Right lobe of liver (tissue), 6 donors: ENCODE results near the gene ATP12A. TPM values are rescaled to one million over a fixed set of nuclear protein-coding genes. Genes with fewer than 3 reads are reported as not detected.

Source experiments
- ATAC-seq, 4 donors: fragments of 200-7000 bp; cut with Tn5 transposase; one replicate each; pipeline ENCODE4 v1.9.1; 2020; ENCODE audit warnings: mild to moderate bottlenecking in 4 of 4, moderate library complexity in 4 of 4
- DNase-seq, 3 donors: peaks; one replicate each; pipeline ENCODE4 v3.0.0-alpha.2; 2020
- H3K27ac ChIP-seq, 3 donors: fragments of 200-600 bp; one replicate each; pipeline ENCODE4 v1.8.0; 2022
- H3K27me3 ChIP-seq, 2 donors: fragments of 200-600 bp; one replicate each; pipeline ENCODE4 v1.8.0; 2022
- H3K36me3 ChIP-seq, 4 donors: fragments of 200-600 bp; sonication (generic) in 1 of 4; one replicate each; pipeline versions ENCODE4 v1.5.1 to v1.8.0; 2017 to 2022; ENCODE audit warnings: control low read depth in 1 of 4
- H3K4me1 ChIP-seq, 4 donors: fragments of 200-600 bp; sonication (generic) in 1 of 4; one replicate each; pipeline versions ENCODE4 v1.5.1 to v1.8.0; 2017 to 2022; ENCODE audit warnings: control low read depth in 1 of 4
- H3K4me3 ChIP-seq, 3 donors: fragments of 200-600 bp; one replicate each; pipeline ENCODE4 v1.8.0; 2022
- H3K9me3 ChIP-seq, 4 donors: fragments of 200-600 bp; sonication (generic) in 1 of 4; one replicate each; pipeline versions ENCODE4 v1.5.1 to v1.8.0; 2017 to 2022; ENCODE audit warnings: control low read depth in 1 of 4
- POLR2A ChIP-seq: fragments of 450-650 bp; IDR thresholded peaks from one replicate; pipeline ENCODE4 v1.6.1; 2017; ENCODE audit warnings: antibody characterized with exemption, mild to moderate bottlenecking
- WGBS: methylation state at CpG from one replicate; pipeline ENCODE4 v1.1.6; 2018; ENCODE audit warnings: low coverage, low lambda C conversion rate; ENCODE audit not compliant: insufficient coverage; ENCODE audit errors: missing lambda C conversion rate; 5-methylcytosine and 5-hydroxymethylcytosine counted together
- intact Hi-C, 2 donors: fragments of 100-400 bp; cut with DNase I; formaldehyde crosslinking; loops; one replicate each; pipeline versions ENCODE4 v1.11.2 to v1.14.1; 2022
- total RNA-seq, 6 experiments: library from RNA; depleted of rRNA in 2 of 6; stranded (reverse); fragments of >200 nt in 2 of 6; fragmentation: NEBNext Ultra II Directional in 3 of 6; extraction: Animal tissue kit (Norgen Biotek cat#: 25700) in 3 of 6; gene quantifications; one replicate each; pipeline versions ENCODE4 v1.1.0 to v1.2.4, GENCODE V29; 2016 to 2023
- TF ChIP-seq, protein P1 (sequence below), 4 donors: fragments of 200-600 bp in 3 of 4; fragments of 450-650 bp in 1 of 4; IDR thresholded peaks; one replicate each; pipeline versions ENCODE4 v1.5.1 to v1.8.0; 2016 to 2022; ENCODE audit warnings: antibody characterized with exemption in 4 of 4, mild to moderate bottlenecking in 2 of 4
- donor health status: DM: no; HTN: yes; CAD: no.
- donor health status: DM: no; HTN: no; CAD: no.
- donor health status: DM: no; HTN: no; CAD: no.
- donor health status: DM: no; HTN: yes; CAD: no.
- donor health status: DM: no; HTN: yes; CAD: no.

The ATP12A gene
- total RNA-seq, 6 experiments from 2014 or later, result not detected

GRCh38 chr13:24664726-24665409, 15.3 kb upstream of the ATP12A start:
- DNase-seq, result no peak

DNA sequence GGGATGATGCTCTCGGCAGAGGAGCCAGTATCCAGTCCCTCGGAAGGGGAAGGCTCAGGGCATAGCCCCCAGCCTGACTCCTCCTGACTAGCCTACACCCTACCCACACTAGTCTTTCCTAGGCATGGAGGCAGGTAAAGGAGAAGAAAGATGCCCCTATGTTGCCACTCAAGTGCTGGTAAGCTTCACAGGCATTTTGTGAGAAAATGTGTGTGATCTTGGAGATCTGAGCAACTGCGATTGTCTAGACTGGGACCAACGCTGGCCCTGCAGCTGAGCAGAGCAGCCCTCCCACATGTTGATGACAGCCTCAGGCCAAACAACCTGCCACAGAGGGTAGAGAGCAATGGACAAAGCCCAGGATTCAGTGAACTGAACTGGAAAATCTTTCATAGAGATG, 11.7 kb upstream of the ATP12A start:
- ATAC-seq (no peak), DNase-seq (peak in 1 of 3 donors; percentile 10)
- TF ChIP-seq POLR2A, result no peak
- TF ChIP-seq, protein P1, sequence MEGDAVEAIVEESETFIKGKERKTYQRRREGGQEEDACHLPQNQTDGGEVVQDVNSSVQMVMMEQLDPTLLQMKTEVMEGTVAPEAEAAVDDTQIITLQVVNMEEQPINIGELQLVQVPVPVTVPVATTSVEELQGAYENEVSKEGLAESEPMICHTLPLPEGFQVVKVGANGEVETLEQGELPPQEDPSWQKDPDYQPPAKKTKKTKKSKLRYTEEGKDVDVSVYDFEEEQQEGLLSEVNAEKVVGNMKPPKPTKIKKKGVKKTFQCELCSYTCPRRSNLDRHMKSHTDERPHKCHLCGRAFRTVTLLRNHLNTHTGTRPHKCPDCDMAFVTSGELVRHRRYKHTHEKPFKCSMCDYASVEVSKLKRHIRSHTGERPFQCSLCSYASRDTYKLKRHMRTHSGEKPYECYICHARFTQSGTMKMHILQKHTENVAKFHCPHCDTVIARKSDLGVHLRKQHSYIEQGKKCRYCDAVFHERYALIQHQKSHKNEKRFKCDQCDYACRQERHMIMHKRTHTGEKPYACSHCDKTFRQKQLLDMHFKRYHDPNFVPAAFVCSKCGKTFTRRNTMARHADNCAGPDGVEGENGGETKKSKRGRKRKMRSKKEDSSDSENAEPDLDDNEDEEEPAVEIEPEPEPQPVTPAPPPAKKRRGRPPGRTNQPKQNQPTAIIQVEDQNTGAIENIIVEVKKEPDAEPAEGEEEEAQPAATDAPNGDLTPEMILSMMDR (IDR thresholded peaks at IDR 0.05), result no peak
- H3K9me3 ChIP-seq, result no peaks in the 10 kb centered on the region
- H3K27ac ChIP-seq, result no peak overlapping the region
- H3K4me3 ChIP-seq, result no peak overlapping the region
- intact Hi-C loops, result no loop called here
- H3K27me3 ChIP-seq, result no peaks in the 10 kb centered on the region
- H3K36me3 ChIP-seq, result no peaks in the 10 kb centered on the region
- 83% methylated on average over 3 of the region's 4 CpGs for WGBS
- peaks cover 0 to 4% (median 2%) of the 10 kb centered on the region in 4 donors for H3K4me1 ChIP-seq

More at GRCh38 chr13:24664726-24665409, 15.3 kb upstream of the ATP12A start:
- Histone ChIP-seq H3K36me3 (no peaks in the 10 kb centered on the region), H3K4me3 (no peak overlapping the region), H3K9me3 (no peaks in the 10 kb centered on the region), H3K27ac (no peak overlapping the region), H3K4me1 (no peaks in the 10 kb centered on the region), H3K27me3 (no peaks in the 10 kb centered on the region)
- WGBS, result 66% methylated on average over 3 of the region's 5 CpGs
- ATAC-seq, result no peak
- intact Hi-C loops, result no loop called here
- no peak for TF ChIP-seq POLR2A

- WGBS, result 64% methylated on average over 2 of the region's 5 CpGs
- peak in 1 of 3 donors; percentile 20 for DNase-seq
- intact Hi-C loops, result no loop called here
- Histone ChIP-seq H3K36me3 (no peaks in the 10 kb centered on the region), H3K27ac (no peak overlapping the region), H3K9me3 (no peaks in the 10 kb centered on the region), H3K27me3 (no peaks in the 10 kb centered on the region), H3K4me3 (no peak overlapping the region), H3K4me1 (peaks cover 0 to 4% (median 2%) of the 10 kb centered on the region in 4 donors)
- ATAC-seq, result no peak
- no peak for TF ChIP-seq POLR2A
- TF ChIP-seq, protein P1 (IDR thresholded peaks at IDR 0.05), result no peak
These were observed 11.1 kb upstream of the ATP12A start for GRCh38 chr13:24668955-24669582.

- Histone ChIP-seq H3K27ac (no peak overlapping the region), H3K4me3 (no peak overlapping the region), H3K9me3 (no peaks in the 10 kb centered on the region), H3K27me3 (no peaks in the 10 kb centered on the region), H3K4me1 (peaks cover 0 to 4% (median 2%) of the 10 kb centered on the region in 4 donors), H3K36me3 (no peaks in the 10 kb centered on the region)
- intact Hi-C loops, result no loop called here
- no peak for ATAC-seq
- DNase-seq, result peak in 1 of 3 donors; percentile 22
- TF ChIP-seq, protein P1 (IDR thresholded peaks at IDR 0.05), result no peak
- no peak for TF ChIP-seq POLR2A
- 22% methylated on average over 3 of the region's 7 CpGs for WGBS
These were observed 10.0 kb upstream of the ATP12A start for GRCh38 chr13:24670174-24670573.

DNA sequence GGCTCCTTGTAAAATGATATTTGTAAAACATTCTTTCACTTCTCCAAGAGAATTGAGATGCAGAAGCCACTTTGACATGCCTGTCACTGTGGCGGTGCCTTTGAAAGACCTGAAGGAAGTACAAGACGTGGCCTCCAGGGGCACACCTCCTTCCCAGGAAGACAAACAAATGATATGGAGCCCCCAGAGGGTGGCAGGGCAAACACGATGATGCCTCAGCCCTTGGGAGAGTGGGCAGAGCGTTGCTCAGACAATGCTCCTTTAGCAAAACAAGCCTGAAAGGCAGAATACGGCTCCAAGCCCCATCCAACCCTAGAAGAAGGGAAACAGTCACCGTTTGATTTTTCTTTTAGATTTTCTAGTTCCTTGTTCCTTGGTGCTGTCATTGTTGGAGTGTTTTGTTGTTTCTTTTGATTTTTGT, 9.2 kb upstream of the ATP12A start:
- peaks cover 0 to 4% (median 2%) of the 10 kb centered on the region in 4 donors for H3K4me1 ChIP-seq
- no peak overlapping the region for H3K4me3 ChIP-seq
- no peak overlapping the region for H3K27ac ChIP-seq
- DNase-seq, result peak in 1 of 3 donors; percentile 25
- H3K27me3 ChIP-seq, result no peaks in the 10 kb centered on the region
- intact Hi-C loops, result no loop called here
- H3K36me3 ChIP-seq, result no peaks in the 10 kb centered on the region
- WGBS, result 4% methylated on average over 6 of the region's 6 CpGs
- no peaks in the 10 kb centered on the region for H3K9me3 ChIP-seq
- TF ChIP-seq POLR2A, result no peak
- TF ChIP-seq, protein P1 (IDR thresholded peaks at IDR 0.05), result no peak
- no peak for ATAC-seq
